Ovary (tissue), 3 donors: ENCODE data around the gene PLCB1.

Experiments
- EP300 ChIP-seq: sonication (generic); formaldehyde crosslinking; IDR thresholded peaks from one replicate; pipeline ENCODE4 v1.6.1; 2017; ENCODE audit warnings: antibody characterized with exemption
- POLR2A ChIP-seq: fragments of 450-650 bp; IDR thresholded peaks from one replicate; pipeline ENCODE4 v1.6.1; 2017; ENCODE audit warnings: antibody characterized with exemption, mild to moderate bottlenecking, moderate library complexity
- TF ChIP-seq, protein P1 (sequence below), 3 donors: fragments of 450-650 bp in 2 of 3; fragments of 200-600 bp in 1 of 3; IDR thresholded peaks; one replicate each; pipeline versions ENCODE4 v1.5.1 to v1.8.0; 2016 to 2022; ENCODE audit warnings: antibody characterized with exemption in 3 of 3, mild to moderate bottlenecking in 1 of 3
- donor health status: DM: no; HTN: no; CAD: no.

DNA sequence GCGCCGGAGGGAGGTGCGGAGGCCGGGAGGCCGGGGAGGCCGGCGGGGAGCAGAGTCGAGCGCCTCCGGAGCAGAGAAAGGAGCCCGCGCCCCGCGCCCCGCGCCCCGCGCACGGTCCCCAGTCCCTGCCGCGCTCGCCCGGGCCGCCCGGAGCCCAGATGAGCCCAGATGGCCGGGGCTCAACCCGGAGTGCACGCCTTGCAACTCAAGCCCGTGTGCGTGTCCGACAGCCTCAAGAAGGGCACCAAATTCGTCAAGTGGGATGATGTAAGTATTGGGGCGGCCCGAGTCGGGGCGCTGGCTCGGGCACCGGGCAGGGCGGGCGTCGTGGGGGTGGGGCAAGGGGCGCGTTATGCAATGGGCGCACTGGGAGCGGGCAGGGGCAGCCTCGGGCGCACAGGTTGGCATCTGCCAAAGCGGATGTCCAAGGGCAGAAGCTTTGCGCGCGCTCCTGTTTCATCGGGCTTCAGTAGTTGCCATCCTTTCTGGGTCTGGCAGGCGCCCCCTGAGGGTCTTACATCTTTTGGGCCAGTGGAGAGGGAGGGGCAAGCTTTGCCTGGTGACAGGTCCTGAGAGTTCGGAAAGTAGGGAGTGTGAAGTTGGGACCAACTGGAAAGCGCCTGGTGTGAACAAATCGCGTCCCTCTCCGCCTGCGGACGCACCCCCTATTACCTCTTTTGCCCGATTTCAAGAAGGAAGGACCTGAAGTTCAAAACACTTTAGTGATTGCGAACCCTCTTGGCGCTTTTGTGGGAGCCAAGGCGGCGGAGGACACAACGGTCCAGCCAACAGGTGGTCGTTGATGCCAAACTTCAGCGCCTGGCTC, 631 bp downstream of the PLCB1 start:
- TF ChIP-seq, protein P1, sequence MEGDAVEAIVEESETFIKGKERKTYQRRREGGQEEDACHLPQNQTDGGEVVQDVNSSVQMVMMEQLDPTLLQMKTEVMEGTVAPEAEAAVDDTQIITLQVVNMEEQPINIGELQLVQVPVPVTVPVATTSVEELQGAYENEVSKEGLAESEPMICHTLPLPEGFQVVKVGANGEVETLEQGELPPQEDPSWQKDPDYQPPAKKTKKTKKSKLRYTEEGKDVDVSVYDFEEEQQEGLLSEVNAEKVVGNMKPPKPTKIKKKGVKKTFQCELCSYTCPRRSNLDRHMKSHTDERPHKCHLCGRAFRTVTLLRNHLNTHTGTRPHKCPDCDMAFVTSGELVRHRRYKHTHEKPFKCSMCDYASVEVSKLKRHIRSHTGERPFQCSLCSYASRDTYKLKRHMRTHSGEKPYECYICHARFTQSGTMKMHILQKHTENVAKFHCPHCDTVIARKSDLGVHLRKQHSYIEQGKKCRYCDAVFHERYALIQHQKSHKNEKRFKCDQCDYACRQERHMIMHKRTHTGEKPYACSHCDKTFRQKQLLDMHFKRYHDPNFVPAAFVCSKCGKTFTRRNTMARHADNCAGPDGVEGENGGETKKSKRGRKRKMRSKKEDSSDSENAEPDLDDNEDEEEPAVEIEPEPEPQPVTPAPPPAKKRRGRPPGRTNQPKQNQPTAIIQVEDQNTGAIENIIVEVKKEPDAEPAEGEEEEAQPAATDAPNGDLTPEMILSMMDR (IDR thresholded peaks at IDR 0.05), result no peak
- TF ChIP-seq EP300 (no peak), POLR2A (no peak)
